Panc1 (cell line): Measurements from ENCODE around the gene GALNT10. TPM values are rescaled to one million over a fixed set of nuclear protein-coding genes. Genes with fewer than 3 reads are reported as not detected.

Experiments used
- ATAC-seq: fragments of 200-7000 bp; cut with Tn5 transposase; 2 replicates; pipeline ENCODE4 v1.9.1; 2020; ENCODE audit warnings: mild to moderate bottlenecking, moderate library complexity
- BruUV-seq: library from RNA; stranded (reverse); fragments of 400-500 nt; replicated peaks from 2 replicates; lab custom pipeline; 2021; lab: Mats Ljungman, UMichigan
- CTCF ChIA-PET: fragments of 300-600 bp; sonication (Branson Sonifier 250); formaldehyde crosslinking; loops from one replicate; lab custom pipeline; 2022; ENCODE audit warnings: antibody characterized with exemption; lab: Charles Lee
- POLR2A ChIA-PET: fragments of 300-600 bp; sonication (Branson Sonifier 250); formaldehyde crosslinking; loops from one replicate; lab custom pipeline; 2022; ENCODE audit warnings: antibody characterized with exemption; lab: Charles Lee
- DNase-seq: peaks from one replicate; pipeline ENCODE4 v3.0.0-alpha.2; 2010; ENCODE audit warnings: low read depth, low spot score
- H3K27ac ChIP-seq: 2 replicates; pipeline ENCODE4 v1.5.1; 2011; ENCODE audit warnings: mild to moderate bottlenecking, low read length, inconsistent platforms
- H3K27me3 ChIP-seq: fragments of 200-500 bp; sonication (Bioruptor generic); 2 replicates; pipeline ENCODE4 v1.6.0; 2014; ENCODE audit warnings: low read length, inconsistent platforms; ENCODE audit not compliant: control insufficient read depth, insufficient read depth
- H3K36me3 ChIP-seq: fragments of 200-500 bp; sonication (Bioruptor generic); 2 replicates; pipeline ENCODE4 v1.5.1; 2014; ENCODE audit warnings: inconsistent platforms, mild to moderate bottlenecking, low read length, moderate library complexity; ENCODE audit not compliant: control insufficient read depth, insufficient read depth
- H3K4me1 ChIP-seq: 2 replicates; pipeline ENCODE4 v1.5.1; 2011; ENCODE audit warnings: inconsistent platforms, mild to moderate bottlenecking, low read length, moderate library complexity; ENCODE audit not compliant: control insufficient read depth, insufficient read depth
- H3K4me3 ChIP-seq, 2 experiments: 2 replicates each; pipeline ENCODE4 v1.5.1; 2011 to 2012; ENCODE audit warnings: low read depth in 2 of 2, low read length in 2 of 2, mild to moderate bottlenecking in 2 of 2, inconsistent platforms in 1 of 2, moderate library complexity in 1 of 2
- H3K9me3 ChIP-seq: fragments of 200-500 bp; sonication (Bioruptor generic); 2 replicates; pipeline ENCODE4 v1.5.1; 2014; ENCODE audit warnings: low read depth, mild to moderate bottlenecking, inconsistent platforms, low read length, moderate library complexity; ENCODE audit not compliant: control insufficient read depth, insufficient read depth
- CTCF ChIP-seq: fragments of 450-650 bp; IDR thresholded peaks from 2 replicates; pipeline ENCODE4 v1.5.1; 2017; ENCODE audit warnings: mild to moderate bottlenecking
- POLR2AphosphoS5 ChIP-seq: IDR thresholded peaks from 2 replicates; pipeline ENCODE4 v1.6.1; 2012; ENCODE audit warnings: mild to moderate bottlenecking, low read depth, low read length, moderate library complexity
- REST ChIP-seq, 2 experiments: IDR thresholded peaks; 2 replicates each; pipeline ENCODE4 v1.6.1; 2011 to 2012; ENCODE audit warnings: low read depth in 2 of 2, control low read depth in 1 of 2, low read length in 1 of 2, mild to moderate bottlenecking in 1 of 2, moderate library complexity in 1 of 2; ENCODE audit not compliant: insufficient read depth in 1 of 2
- SIN3A ChIP-seq: IDR thresholded peaks from 2 replicates; pipeline ENCODE4 v1.6.1; 2012; ENCODE audit warnings: low read depth, mild to moderate bottlenecking, low read length, moderate library complexity, borderline replicate concordance; ENCODE audit not compliant: insufficient read depth
- TCF7L2 ChIP-seq: IDR thresholded peaks from 2 replicates; pipeline ENCODE4 v1.6.1; 2011; ENCODE audit warnings: mild to moderate bottlenecking, low read depth, low read length, inconsistent platforms
- in situ Hi-C: cut with HindIII; loops from 2 replicates; pipeline ENCODE4 v1.10.0; 2016; ENCODE audit warnings: low sequenced_read_pairs, low pct_unique_long_range_greater_than_20kb
- intact Hi-C: fragments of 100-400 bp; cut with micrococcal nuclease; formaldehyde crosslinking; loops from one replicate; pipeline ENCODE4 v1.10.0; 2022; ENCODE audit not compliant: unreplicated experiment
- total RNA-seq: library from RNA; stranded (reverse); gene quantifications from one replicate; pipeline ENCODE4 v1.2.1, GENCODE V29; 2021; ENCODE audit not compliant: unreplicated experiment

Gene GALNT10
- total RNA-seq, 1 experiment from 2014 or later = 50.5 TPM

- Histone ChIP-seq H3K27me3 (no peaks in the 10 kb centered on the region), H3K9me3 (no peaks in the 10 kb centered on the region), H3K4me3 (no peak overlapping the region), H3K27ac (no peak overlapping the region), H3K36me3 (no peaks in the 10 kb centered on the region), H3K4me1 (no peaks in the 10 kb centered on the region)
- TF ChIP-seq TCF7L2 = no peak
- TF ChIP-seq REST (IDR thresholded peaks at IDR 0.05; ENCODE audit: insufficient read depth in 1 of 2, low read depth in 2 of 2, low read length in 1 of 2) = no peak
- TF ChIP-seq SIN3A = no peak
- TF ChIP-seq CTCF = no peak
- no peak for TF ChIP-seq POLR2AphosphoS5
- ChIA-PET CTCF (no interaction called here), POLR2A (no interaction called here)
- ATAC-seq (no peak), DNase-seq (no peak)
- intact Hi-C loops = no loop called here
- no TSS peak for BruUV-seq
- in situ Hi-C loops = no loop called here
Measured at GRCh38 chr5:154213592-154213991, 23.1 kb downstream of the GALNT10 start.

GRCh38 chr5:154214371-154215106 is 24.0 kb downstream of the GALNT10 start:
- no peaks in the 10 kb centered on the region for H3K36me3 ChIP-seq
- DNase-seq = no peak
- in situ Hi-C loops = no loop called here
- TF ChIP-seq POLR2AphosphoS5 (no peak), SIN3A (no peak), CTCF (no peak), TCF7L2 (no peak), REST (IDR thresholded peaks at IDR 0.05; ENCODE audit: insufficient read depth in 1 of 2, low read depth in 2 of 2, low read length in 1 of 2) (no peak)
- ChIA-PET CTCF (no interaction called here), POLR2A (no interaction called here)
- no TSS peak for BruUV-seq
- ATAC-seq = no peak
- no peak overlapping the region for H3K4me3 ChIP-seq
- no peaks in the 10 kb centered on the region for H3K27me3 ChIP-seq
- intact Hi-C loops = no loop called here
- no peak overlapping the region for H3K27ac ChIP-seq
- no peaks in the 10 kb centered on the region for H3K4me1 ChIP-seq
- H3K9me3 ChIP-seq = no peaks in the 10 kb centered on the region
